ENCODE results near the gene AFDN. TPM values are rescaled to one million over a fixed set of nuclear protein-coding genes. Genes with fewer than 3 reads are reported as not detected.

Gene AFDN
- total and polyA plus RNA-seq, 10 of the 15 experiments (the other 5 are each of a cell fraction or from before 2014, with no cell fraction given) = 5.7 to 68.2 (median 45.1) TPM

- in situ Hi-C loops (cut with MboI) (no loop called here), intact Hi-C loops (cut with micrococcal nuclease; ENCODE audit: unreplicated experiment) (no loop called here)
- FAIRE-seq (no peak), ATAC-seq (no peak), DNase-seq (ENCODE audit: low read depth, low spot score) (no peak)
- no peak overlapping the region for H3K4me2 ChIP-seq (ENCODE audit: control insufficient read depth, insufficient read depth)
- H3K79me2 ChIP-seq (ENCODE audit: control insufficient read depth, insufficient read depth, low read length) = no peaks in the 10 kb centered on the region
- peaks cover 1% of the 10 kb centered on the region for H3K9me3 ChIP-seq (replicated peaks; ENCODE audit: control insufficient read depth, insufficient read depth, low read length)
- H3K4me1 ChIP-seq (ENCODE audit: control insufficient read depth, insufficient read depth, low read length) = no peaks in the 10 kb centered on the region
- no peak overlapping the region for H2AFZ ChIP-seq (ENCODE audit: control insufficient read depth, low read depth, low read length)
- no peak overlapping the region for H3K9ac ChIP-seq (ENCODE audit: control insufficient read depth, insufficient read depth, low read length)
- BruUV-seq (replicated peaks) = no TSS peak
- H4K20me1 ChIP-seq (ENCODE audit: control insufficient read depth, insufficient read depth) = no peaks in the 10 kb centered on the region
- ChIA-PET RAD21 (ENCODE audit: unreplicated experiment) (no interaction called here), CTCF (interaction anchor here (0.5 kb wide), 1 partner anchor 662 kb away, joined by 3 read pairs; no protein-coding TSS in a partner anchor), POLR2A (no interaction called here), SMC1A (ENCODE audit: uncharacterized antibody, unreplicated experiment) (no interaction called here)
- no peak overlapping the region for H3K27ac ChIP-seq (ENCODE audit: control insufficient read depth, insufficient read depth)
- TF ChIP-seq CBX3 (IDR thresholded peaks at IDR 0.05; ENCODE audit: borderline replicate concordance, low read depth) (no peak), ZBTB40 (IDR thresholded peaks at IDR 0.05; ENCODE audit: borderline replicate concordance) (no peak), BCL3 (IDR thresholded peaks at IDR 0.05; ENCODE audit: borderline replicate concordance, insufficient read depth, low read depth, low read length, poor library complexity, severe bottlenecking) (no peak)
- no peak overlapping the region for H3K4me3 ChIP-seq
- WGBS (ENCODE audit: insufficient coverage, insufficient replicate concordance, low lambda C conversion rate, missing lambda C conversion rate) = 48% methylated on average over 6 of the region's 7 CpGs
- H3K27me3 ChIP-seq (replicated peaks in 1 of 2; ENCODE audit: control insufficient read depth in 2 of 2, insufficient read depth in 2 of 2, low read length in 1 of 2) = no peaks in the 10 kb centered on the region
- H3K36me3 ChIP-seq (ENCODE audit: control insufficient read depth in 2 of 2, insufficient read depth in 2 of 2, low read length in 1 of 2) = no peaks in the 10 kb centered on the region
Measured at GRCh38 chr6:168013250-168013915, 186.7 kb downstream of the AFDN start.

Data from GM12878 (cell line).